ENCODE results near the gene ZW10. TPM values are rescaled to one million over a fixed set of nuclear protein-coding genes. Genes with fewer than 3 reads are reported as not detected.
A peak's percentile ranks its signal among the peaks of the same experiment; 100 is the strongest.
"Not testable (repeated sequence)": the region's sequence is repeated elsewhere in the genome, so short reads cannot be mapped to it uniquely, and the experiment has no call there.

ZW10 gene
- total RNA-seq, 2 donors from 2014 or later: 24.1 to 26.4 TPM

GRCh38 chr11:113705871-113706655, 67.4 kb downstream of the ZW10 start, which contains the start of gene TMPRSS5:
Gene TMPRSS5, minus strand, starts transcription at chr11:113706308. Its CDS starts 84 bp downstream, at chr11:113706224.
- DNase-seq: no peak
- peaks cover 10% of the 10 kb centered on the region for H3K36me3 Mint-ChIP-seq (ENCODE audit: low read depth)
- no peak within 1 kb of the TSS for H3K4me3 Mint-ChIP-seq
- no peaks in the 10 kb centered on the region for H3K36me3 ChIP-seq (ENCODE audit: control insufficient read depth, insufficient read depth, low read length)
- TF ChIP-seq CTCF (conservative IDR thresholded peaks at IDR 0.05): no peak
- H3K27me3 Mint-ChIP-seq (ENCODE audit: insufficient read depth): no peaks in the 10 kb centered on the region
- H3K4me3 ChIP-seq (ENCODE audit: low read length): no peak within 1 kb of the TSS
- H3K9me3 Mint-ChIP-seq: peaks cover 28% of the 10 kb centered on the region
- H3K4me1 ChIP-seq (ENCODE audit: control insufficient read depth, insufficient read depth, low read length): no peaks in the 10 kb centered on the region
- H3K27ac Mint-ChIP-seq: no peak within 1 kb of the TSS
- 89 to 91% methylated on average over 4 to 7 of the region's 7 CpGs for WGBS, 2 experiments (ENCODE audit: insufficient coverage in 1 of 2, insufficient read length in 1 of 2)
- H3K9me3 ChIP-seq (ENCODE audit: control insufficient read depth, low read length): peaks cover 29% of the 10 kb centered on the region
- H3K27me3 ChIP-seq (ENCODE audit: control insufficient read depth, insufficient read depth, low read length, poor library complexity, severe bottlenecking): no peaks in the 10 kb centered on the region
- no peak within 1 kb of the TSS for H3K9ac ChIP-seq (ENCODE audit: extremely low read depth, low read length, poor library complexity, severe bottlenecking)
- no peaks in the 10 kb centered on the region for H3K4me1 Mint-ChIP-seq
- peak within 1 kb of the TSS; percentile 90 for H3K27ac ChIP-seq (ENCODE audit: low read depth, low read length)

- WGBS, 2 experiments (ENCODE audit: insufficient coverage in 1 of 2, insufficient read length in 1 of 2): 100% methylated on average over 1 of the region's 1 CpG; no CpG with 5 or more reads in 1 of the 2 experiments
- H3K36me3 Mint-ChIP-seq (ENCODE audit: low read depth); H3K36me3 ChIP-seq (ENCODE audit: control insufficient read depth, insufficient read depth, low read length); H3K4me1 ChIP-seq (ENCODE audit: control insufficient read depth, insufficient read depth, low read length); H3K27me3 Mint-ChIP-seq (ENCODE audit: insufficient read depth); H3K9ac ChIP-seq (ENCODE audit: extremely low read depth, low read length, poor library complexity, severe bottlenecking); DNase-seq; H3K4me3 Mint-ChIP-seq; H3K27me3 ChIP-seq (ENCODE audit: control insufficient read depth, insufficient read depth, low read length, poor library complexity, severe bottlenecking); H3K27ac Mint-ChIP-seq; H3K4me1 Mint-ChIP-seq; H3K27ac ChIP-seq (ENCODE audit: low read depth, low read length); H3K4me3 ChIP-seq (ENCODE audit: low read length): not testable (repeated sequence)
- H3K9me3 Mint-ChIP-seq: peaks cover 15% of the 10 kb centered on the region
- H3K9me3 ChIP-seq (ENCODE audit: control insufficient read depth, low read length): peaks cover 11% of the 10 kb centered on the region
Observed at GRCh38 chr11:113703551-113703950, 69.9 kb downstream of the ZW10 start.

GRCh38 chr11:113701491-113701890, 72.0 kb downstream of the ZW10 start:
- H3K4me3 Mint-ChIP-seq: no peak overlapping the region
- H3K9me3 Mint-ChIP-seq: peaks cover 4% of the 10 kb centered on the region

More at GRCh38 chr11:113701491-113701890, 72.0 kb downstream of the ZW10 start:
- H3K27ac Mint-ChIP-seq: no peak overlapping the region
- H3K9ac ChIP-seq (ENCODE audit: extremely low read depth, low read length, poor library complexity, severe bottlenecking): no peak overlapping the region
- H3K36me3 ChIP-seq (ENCODE audit: control insufficient read depth, insufficient read depth, low read length): no peaks in the 10 kb centered on the region
- H3K4me3 ChIP-seq (ENCODE audit: low read length): no peak overlapping the region
- H3K9me3 ChIP-seq (ENCODE audit: control insufficient read depth, low read length): no peaks in the 10 kb centered on the region
- no peak for TF ChIP-seq CTCF (conservative IDR thresholded peaks at IDR 0.05)
- peaks cover 3% of the 10 kb centered on the region for H3K36me3 Mint-ChIP-seq (ENCODE audit: low read depth)
- no peak for DNase-seq
- H3K4me1 Mint-ChIP-seq: no peaks in the 10 kb centered on the region
- H3K4me1 ChIP-seq (ENCODE audit: control insufficient read depth, insufficient read depth, low read length): no peaks in the 10 kb centered on the region
- H3K27ac ChIP-seq (ENCODE audit: low read depth, low read length): no peak overlapping the region
- WGBS, 2 experiments (ENCODE audit: insufficient coverage in 1 of 2, insufficient read length in 1 of 2): 71 to 92% methylated on average over 1 of the region's 1 CpG
- no peaks in the 10 kb centered on the region for H3K27me3 ChIP-seq (ENCODE audit: control insufficient read depth, insufficient read depth, low read length, poor library complexity, severe bottlenecking)
- H3K27me3 Mint-ChIP-seq (ENCODE audit: insufficient read depth): no peaks in the 10 kb centered on the region

All from endodermal cell (in vitro differentiated cells).